Nephron (organoid): ENCODE data around the gene MAGED1.

Experiments used
- H3K27ac Mint-ChIP-seq, 3 experiments: 2 replicates each; pipeline ENCODE4 v1.8.0; 2020; ENCODE audit warnings: mixed read lengths in 3 of 3, mild to moderate bottlenecking in 2 of 3, moderate library complexity in 1 of 3
- H3K27me3 Mint-ChIP-seq: 2 replicates; pipeline ENCODE4 v1.8.0; 2021; ENCODE audit warnings: low read depth, mild to moderate bottlenecking, moderate library complexity, mixed read lengths
- H3K36me3 Mint-ChIP-seq: 2 replicates; pipeline ENCODE4 v1.8.0; 2020; ENCODE audit warnings: low read depth, mixed read lengths
- H3K4me1 Mint-ChIP-seq: 2 replicates; pipeline ENCODE4 v1.8.0; 2020; ENCODE audit warnings: mixed read lengths
- H3K4me3 Mint-ChIP-seq, 3 experiments: 2 replicates each; pipeline ENCODE4 v1.8.0; 2020; ENCODE audit warnings: mild to moderate bottlenecking in 3 of 3, mixed read lengths in 3 of 3, moderate library complexity in 2 of 3
- H3K9me3 Mint-ChIP-seq: 2 replicates; pipeline ENCODE4 v1.8.0; 2020; ENCODE audit warnings: mixed read lengths
- TF ChIP-seq, protein P1 (sequence below), 3 experiments: fragments of 200-600 bp; sonication (generic); IDR thresholded peaks; one replicate each; pipeline ENCODE4 v1.5.0; 2021; ENCODE audit warnings: antibody characterized with exemption in 3 of 3; ENCODE audit not compliant: unreplicated experiment in 3 of 3

MAGED1 gene

DNA sequence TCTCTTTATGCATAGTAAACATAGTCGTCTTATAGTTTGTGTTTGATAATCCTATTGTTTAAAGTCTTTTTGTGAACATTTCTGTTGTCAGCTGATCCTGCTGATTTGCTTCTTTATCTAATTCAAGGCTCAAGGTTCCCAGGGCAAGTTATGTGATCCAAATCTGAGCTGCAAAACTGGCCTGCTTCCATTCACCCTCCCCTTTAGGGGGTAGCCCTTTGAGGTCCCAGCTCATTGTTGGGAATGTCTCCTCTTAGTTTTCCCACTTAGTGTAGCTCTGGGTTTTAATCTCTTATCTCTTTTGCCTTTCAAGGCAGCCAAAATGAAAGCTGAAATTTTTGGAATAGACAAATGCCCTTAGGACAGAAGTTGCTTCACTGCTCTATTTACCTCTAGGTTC is 40.2 kb upstream of the MAGED1 start:
- TF ChIP-seq, protein P1, sequence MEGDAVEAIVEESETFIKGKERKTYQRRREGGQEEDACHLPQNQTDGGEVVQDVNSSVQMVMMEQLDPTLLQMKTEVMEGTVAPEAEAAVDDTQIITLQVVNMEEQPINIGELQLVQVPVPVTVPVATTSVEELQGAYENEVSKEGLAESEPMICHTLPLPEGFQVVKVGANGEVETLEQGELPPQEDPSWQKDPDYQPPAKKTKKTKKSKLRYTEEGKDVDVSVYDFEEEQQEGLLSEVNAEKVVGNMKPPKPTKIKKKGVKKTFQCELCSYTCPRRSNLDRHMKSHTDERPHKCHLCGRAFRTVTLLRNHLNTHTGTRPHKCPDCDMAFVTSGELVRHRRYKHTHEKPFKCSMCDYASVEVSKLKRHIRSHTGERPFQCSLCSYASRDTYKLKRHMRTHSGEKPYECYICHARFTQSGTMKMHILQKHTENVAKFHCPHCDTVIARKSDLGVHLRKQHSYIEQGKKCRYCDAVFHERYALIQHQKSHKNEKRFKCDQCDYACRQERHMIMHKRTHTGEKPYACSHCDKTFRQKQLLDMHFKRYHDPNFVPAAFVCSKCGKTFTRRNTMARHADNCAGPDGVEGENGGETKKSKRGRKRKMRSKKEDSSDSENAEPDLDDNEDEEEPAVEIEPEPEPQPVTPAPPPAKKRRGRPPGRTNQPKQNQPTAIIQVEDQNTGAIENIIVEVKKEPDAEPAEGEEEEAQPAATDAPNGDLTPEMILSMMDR (IDR thresholded peaks at IDR 0.05; ENCODE audit: unreplicated experiment in 3 of 3) = no peak
- Mint-ChIP-seq H3K4me3 (no peak overlapping the region), H3K27me3 (no peaks in the 10 kb centered on the region), H3K4me1 (no peaks in the 10 kb centered on the region), H3K9me3 (peaks cover 34% of the 10 kb centered on the region), H3K36me3 (peaks cover 69% of the 10 kb centered on the region), H3K27ac (no peak overlapping the region)

DNA sequence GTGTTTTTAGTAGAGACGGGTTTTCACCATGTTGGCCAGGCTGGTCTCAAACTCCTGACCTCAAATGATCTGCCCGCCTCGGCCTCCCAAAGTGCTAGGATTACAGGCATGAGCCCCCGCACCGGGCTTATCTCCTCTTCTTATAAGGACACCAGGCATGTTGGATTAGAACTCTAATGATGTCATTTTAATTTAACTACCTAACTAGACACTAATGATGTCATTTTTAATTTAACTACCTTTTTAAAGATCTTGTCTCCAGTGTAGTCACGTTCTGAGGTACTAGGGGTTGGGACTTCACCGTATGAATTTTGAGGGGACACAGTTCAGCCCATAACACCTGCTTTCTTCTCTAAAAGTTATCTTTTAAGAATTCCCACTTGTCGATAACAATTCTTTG is 37.7 kb upstream of the MAGED1 start:
- Mint-ChIP-seq H3K36me3 (peaks cover 84% of the 10 kb centered on the region), H3K4me3 (no peak overlapping the region), H3K4me1 (no peaks in the 10 kb centered on the region), H3K27ac (no peak overlapping the region), H3K27me3 (no peaks in the 10 kb centered on the region), H3K9me3 (peaks cover 49% of the 10 kb centered on the region)
- TF ChIP-seq, protein P1 (IDR thresholded peaks at IDR 0.05; ENCODE audit: unreplicated experiment in 3 of 3) = no peak

DNA sequence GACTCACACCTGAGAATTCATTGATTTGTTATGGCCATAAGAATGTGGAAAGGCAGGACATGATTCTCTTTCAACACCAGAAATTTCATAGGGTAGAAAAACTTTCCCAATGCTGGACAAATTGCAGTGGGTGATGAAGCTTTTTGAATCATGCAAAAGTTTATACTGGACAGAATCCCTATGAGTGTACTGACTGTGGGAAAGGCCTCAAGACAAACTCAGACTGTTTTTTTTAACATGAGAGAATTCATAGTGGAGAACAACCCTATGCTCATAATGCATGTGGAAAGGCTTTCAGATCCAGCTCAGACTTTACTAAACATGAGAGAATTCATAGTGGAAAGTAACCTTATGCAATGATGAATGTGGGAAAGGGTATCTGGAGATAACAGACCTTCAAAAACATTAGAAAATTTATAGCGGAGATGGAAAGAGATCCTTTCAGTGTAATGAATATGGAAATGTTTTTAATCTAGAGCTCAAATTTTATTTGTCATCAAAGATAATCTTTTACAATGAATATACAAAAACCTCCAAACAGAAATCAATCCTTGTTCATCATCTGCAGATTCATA is 36.2 kb upstream of the MAGED1 start:
- no peaks in the 10 kb centered on the region for H3K27me3 Mint-ChIP-seq
- TF ChIP-seq, protein P1 (IDR thresholded peaks at IDR 0.05; ENCODE audit: unreplicated experiment in 3 of 3) = no peak

DNA sequence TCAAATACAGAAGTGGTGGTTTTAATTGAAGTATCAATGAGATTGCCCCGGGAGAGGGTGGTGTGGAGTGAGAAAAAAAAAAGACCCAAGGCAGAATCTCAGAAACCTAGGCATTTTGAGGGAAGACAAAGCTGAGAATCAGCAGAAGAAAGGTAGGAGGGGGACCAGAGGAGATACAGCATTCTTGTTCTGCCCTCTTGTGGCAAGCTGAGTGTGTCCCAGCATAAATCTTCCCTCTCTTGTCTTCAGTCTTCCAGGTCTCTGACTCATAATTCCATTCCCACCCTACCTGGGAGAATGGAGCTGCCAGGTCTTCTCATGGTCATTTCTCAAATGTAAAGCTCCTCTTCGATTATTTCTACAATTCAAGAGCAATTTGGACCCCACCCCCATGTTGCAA is 32.7 kb upstream of the MAGED1 start:
- no peaks in the 10 kb centered on the region for H3K27me3 Mint-ChIP-seq
- H3K9me3 Mint-ChIP-seq = peaks cover 51% of the 10 kb centered on the region
- TF ChIP-seq, protein P1 (IDR thresholded peaks at IDR 0.05; ENCODE audit: unreplicated experiment in 3 of 3) = no peak
- no peak overlapping the region for H3K27ac Mint-ChIP-seq
- no peaks in the 10 kb centered on the region for H3K4me1 Mint-ChIP-seq
- H3K4me3 Mint-ChIP-seq = no peak overlapping the region
- H3K36me3 Mint-ChIP-seq = peaks cover 66% of the 10 kb centered on the region

More for the DNA sequence above, 36.2 kb upstream of the MAGED1 start:
- no peak overlapping the region for H3K27ac Mint-ChIP-seq
- H3K36me3 Mint-ChIP-seq = peaks cover 78% of the 10 kb centered on the region
- H3K4me1 Mint-ChIP-seq = no peaks in the 10 kb centered on the region
- H3K9me3 Mint-ChIP-seq = peaks cover 46% of the 10 kb centered on the region
- no peak overlapping the region for H3K4me3 Mint-ChIP-seq

DNA sequence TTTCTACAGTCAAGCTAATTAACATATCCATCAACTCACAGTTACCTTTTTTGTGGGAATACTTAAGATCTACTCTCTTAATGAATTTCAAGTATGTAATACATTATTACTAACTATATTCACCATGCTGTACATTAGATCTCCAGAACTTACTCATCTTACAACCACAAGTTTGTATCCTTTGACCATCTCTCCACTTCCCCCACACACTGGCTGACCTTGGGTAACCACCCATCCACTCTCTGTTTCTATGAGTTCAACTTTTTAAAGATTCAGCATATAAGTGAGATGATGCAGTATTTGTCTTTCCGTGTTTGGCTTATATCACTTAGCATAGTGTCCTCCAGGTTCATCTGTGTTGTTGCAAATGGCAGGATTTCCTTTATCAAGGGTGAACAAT is 30.5 kb upstream of the MAGED1 start:
- H3K9me3 Mint-ChIP-seq = peaks cover 47% of the 10 kb centered on the region
- no peaks in the 10 kb centered on the region for H3K4me1 Mint-ChIP-seq
- no peaks in the 10 kb centered on the region for H3K27me3 Mint-ChIP-seq
- no peak overlapping the region for H3K27ac Mint-ChIP-seq
- TF ChIP-seq, protein P1 (IDR thresholded peaks at IDR 0.05; ENCODE audit: unreplicated experiment in 3 of 3) = no peak
- H3K36me3 Mint-ChIP-seq = peaks cover 60% of the 10 kb centered on the region
- no peak overlapping the region for H3K4me3 Mint-ChIP-seq

DNA sequence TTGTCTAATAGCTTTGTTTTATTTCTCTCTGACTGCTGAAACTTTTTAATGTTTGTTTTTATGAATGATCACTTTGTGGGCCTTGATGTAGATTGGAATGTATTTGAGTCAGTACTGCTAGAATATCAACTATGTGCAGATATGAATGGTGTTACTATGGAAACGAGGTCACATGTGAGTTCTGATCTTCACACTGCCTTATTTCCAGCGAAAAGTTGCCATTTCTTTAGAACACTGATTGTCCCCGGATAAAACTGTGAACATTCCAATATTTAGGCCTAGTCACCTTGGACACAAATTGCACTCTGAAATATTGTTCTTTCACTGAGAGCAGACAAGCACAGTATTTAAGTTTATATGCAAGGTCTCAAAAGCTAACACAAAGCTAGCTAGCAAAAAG is 27.2 kb upstream of the MAGED1 start:
- Mint-ChIP-seq H3K9me3 (peaks cover 37% of the 10 kb centered on the region), H3K36me3 (peaks cover 41% of the 10 kb centered on the region), H3K27me3 (no peaks in the 10 kb centered on the region), H3K4me3 (no peak overlapping the region), H3K4me1 (no peaks in the 10 kb centered on the region), H3K27ac (no peak overlapping the region)
- TF ChIP-seq, protein P1 (IDR thresholded peaks at IDR 0.05; ENCODE audit: unreplicated experiment in 3 of 3) = no peak
